ENCODE measurements around the gene MTNR1B. TPM values are rescaled to one million over a fixed set of nuclear protein-coding genes. Genes with fewer than 3 reads are reported as not detected.
A peak's percentile ranks its signal among the peaks of the same experiment; 100 is the strongest.

Gene MTNR1B
- total RNA-seq, 6 experiments from 2014 or later: not detected

- H3K27me3 Mint-ChIP-seq (ENCODE audit: insufficient read depth): no peaks in the 10 kb centered on the region
- no peak for DNase-seq
- H3K4me1 Mint-ChIP-seq (ENCODE audit: low read depth): peaks cover 35% of the 10 kb centered on the region
- H3K4me3 Mint-ChIP-seq: no peak overlapping the region
- H3K27ac Mint-ChIP-seq: peak overlapping the region; percentile 34; the same call in 1 of the 2 replicates
- peaks cover 8% of the 10 kb centered on the region; the same call in 1 of the 2 replicates for H3K36me3 Mint-ChIP-seq (ENCODE audit: low read depth)
- no peaks in the 10 kb centered on the region for H3K9me3 Mint-ChIP-seq
- no peak for TF ChIP-seq CTCF (IDR thresholded peaks at IDR 0.05)
These were observed 35.8 kb downstream of the MTNR1B start for GRCh38 chr11:93005239-93005638.

DNA sequence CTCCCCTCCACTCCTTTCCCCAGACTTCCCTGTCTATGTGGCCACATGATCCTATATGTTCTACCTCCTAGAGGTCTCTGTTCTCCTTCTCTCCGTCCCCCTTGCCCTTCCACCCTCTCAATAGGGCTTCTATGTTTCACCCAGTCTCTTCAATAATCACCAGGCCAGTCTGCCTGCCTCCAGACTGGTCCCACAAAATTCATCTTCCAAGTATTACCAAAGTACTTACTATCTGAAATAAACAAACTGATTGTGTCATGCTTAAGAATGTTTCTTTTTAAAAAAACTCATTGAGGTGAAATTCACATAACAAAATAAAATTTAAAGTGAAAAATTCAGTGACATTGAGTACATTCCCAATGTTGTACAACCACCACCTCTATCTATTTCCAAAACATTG is 44.2 kb downstream of the MTNR1B start:
- H3K27ac Mint-ChIP-seq: no peak overlapping the region
- H3K27me3 Mint-ChIP-seq (ENCODE audit: insufficient read depth): peaks cover 2% of the 10 kb centered on the region; the same call in 1 of the 2 replicates
- H3K9me3 Mint-ChIP-seq: peaks cover 5% of the 10 kb centered on the region; the same call in 1 of the 2 replicates
- no peak overlapping the region for H3K4me3 Mint-ChIP-seq
- DNase-seq: no peak
- H3K4me1 Mint-ChIP-seq (ENCODE audit: low read depth): peaks cover 39% of the 10 kb centered on the region
- TF ChIP-seq CTCF (IDR thresholded peaks at IDR 0.05): no peak
- H3K36me3 Mint-ChIP-seq (ENCODE audit: low read depth): no peaks in the 10 kb centered on the region

- Mint-ChIP-seq H3K4me1 (ENCODE audit: low read depth) (peaks cover 62% of the 10 kb centered on the region), H3K27ac (no peak overlapping the region), H3K27me3 (ENCODE audit: insufficient read depth) (peaks cover 2% of the 10 kb centered on the region; the same call in 1 of the 2 replicates), H3K9me3 (peaks cover 5% of the 10 kb centered on the region; the same call in 1 of the 2 replicates), H3K36me3 (ENCODE audit: low read depth) (no peaks in the 10 kb centered on the region), H3K4me3 (no peak overlapping the region)
- TF ChIP-seq CTCF (IDR thresholded peaks at IDR 0.05): no peak
- no peak for DNase-seq
These were observed 47.1 kb downstream of the MTNR1B start for GRCh38 chr11:93016595-93016994.

DNA sequence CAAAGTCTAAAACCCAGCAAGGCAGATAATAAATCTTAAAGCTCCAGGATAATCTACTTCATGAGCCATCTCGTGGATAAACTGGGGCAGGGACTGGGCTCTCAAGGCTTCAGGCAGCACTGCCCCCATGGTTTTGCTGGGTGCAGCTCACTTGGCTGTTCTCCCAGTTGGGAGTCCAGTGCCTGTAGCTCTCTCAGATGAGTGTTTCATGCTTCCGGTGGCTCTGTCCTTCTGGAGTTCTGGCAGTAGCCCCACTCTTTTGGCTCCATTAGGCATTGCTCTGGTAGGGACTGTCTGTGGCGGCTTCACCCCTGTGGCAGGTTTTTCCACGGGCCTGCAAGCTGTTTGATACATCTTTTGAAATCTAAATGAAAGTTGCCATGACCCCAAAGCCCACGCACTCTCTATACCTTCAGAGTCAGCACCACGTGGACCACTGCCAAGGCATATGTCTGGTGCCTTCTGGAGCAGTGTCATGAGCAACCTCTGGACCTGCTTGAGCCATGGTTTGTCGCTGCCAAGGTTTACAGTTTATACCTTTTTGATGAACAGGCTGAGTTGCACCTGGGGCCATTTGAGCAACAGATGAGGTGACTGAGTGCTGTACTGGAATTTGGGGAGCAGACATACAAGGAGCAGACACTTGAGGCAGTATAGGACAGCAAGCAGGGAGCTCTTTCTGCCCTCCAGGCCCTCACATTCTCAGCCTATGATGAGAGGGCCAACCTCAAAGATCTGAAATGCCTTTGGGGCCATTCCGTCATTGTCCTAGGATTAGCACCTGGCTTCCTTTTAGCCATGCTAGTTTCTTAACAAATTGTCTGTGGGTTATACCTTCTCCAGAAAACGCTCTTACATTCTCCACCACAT is 48.6 kb downstream of the MTNR1B start:
- DNase-seq: peak; percentile 82
- no peak overlapping the region for H3K4me3 Mint-ChIP-seq
- H3K36me3 Mint-ChIP-seq (ENCODE audit: low read depth): no peaks in the 10 kb centered on the region
- TF ChIP-seq CTCF (IDR thresholded peaks at IDR 0.05): peak; percentile 50
- peaks cover 58% of the 10 kb centered on the region for H3K4me1 Mint-ChIP-seq (ENCODE audit: low read depth)
- H3K27me3 Mint-ChIP-seq (ENCODE audit: insufficient read depth): peaks cover 2% of the 10 kb centered on the region; the same call in 1 of the 2 replicates
- H3K9me3 Mint-ChIP-seq: peaks cover 5% of the 10 kb centered on the region; the same call in 1 of the 2 replicates
- peak overlapping the region; percentile 36; the same call in 1 of the 2 replicates for H3K27ac Mint-ChIP-seq

DNA sequence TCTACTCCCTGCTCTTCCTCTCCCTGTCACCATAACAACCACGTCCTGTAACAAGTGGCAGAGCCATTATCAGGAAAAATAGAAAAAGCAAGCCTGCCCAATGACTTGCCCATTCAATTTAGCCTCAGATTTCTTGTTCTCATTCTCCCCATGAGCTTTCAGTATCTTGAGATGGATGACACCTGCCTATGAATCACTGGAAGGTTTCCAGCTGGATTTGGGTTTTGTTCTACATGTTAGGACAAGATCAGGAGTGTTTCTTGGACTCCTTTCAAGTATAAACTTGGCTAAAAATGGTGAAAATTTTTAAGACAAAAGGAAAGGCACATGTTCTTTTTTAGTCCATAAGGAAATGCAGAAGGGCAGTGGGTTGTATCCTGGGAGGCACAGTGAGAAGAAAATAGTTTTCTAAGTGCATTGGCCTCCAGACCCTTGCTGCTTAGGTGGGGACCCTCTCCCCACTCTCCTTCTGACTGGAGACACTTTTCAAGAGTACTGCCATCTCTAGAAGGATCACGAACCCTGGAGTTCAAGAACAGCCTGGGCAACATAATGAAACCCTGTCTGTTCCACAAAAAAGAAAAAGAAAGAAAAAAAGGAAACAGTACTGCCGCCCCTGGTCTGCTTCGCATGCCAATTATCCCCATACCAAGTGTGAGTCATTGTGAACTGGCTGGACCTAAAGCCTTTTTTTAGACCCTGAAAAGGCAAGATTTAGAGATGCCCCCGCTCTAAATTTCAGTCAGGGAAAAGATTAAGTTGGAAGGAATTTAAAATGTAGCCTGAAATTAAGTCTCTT is 51.0 kb downstream of the MTNR1B start:
- peak; percentile 13; the same call in 1 of the 2 replicates for TF ChIP-seq CTCF (IDR thresholded peaks at IDR 0.05)

More for the DNA sequence above, 51.0 kb downstream of the MTNR1B start:
- Mint-ChIP-seq H3K4me3 (peak overlapping the region; percentile 84), H3K36me3 (ENCODE audit: low read depth) (no peaks in the 10 kb centered on the region), H3K27me3 (ENCODE audit: insufficient read depth) (peaks cover 2% of the 10 kb centered on the region; the same call in 1 of the 2 replicates), H3K27ac (peak overlapping the region; percentile 95), H3K9me3 (peaks cover 5% of the 10 kb centered on the region; the same call in 1 of the 2 replicates), H3K4me1 (ENCODE audit: low read depth) (peaks cover 70% of the 10 kb centered on the region)
- peak; percentile 54 for DNase-seq
